ENCODE results near the gene NCL. TPM values are rescaled to one million over a fixed set of nuclear protein-coding genes. Genes with fewer than 3 reads are reported as not detected.
"Not testable (repeated sequence)": the region's sequence is repeated elsewhere in the genome, so short reads cannot be mapped to it uniquely, and the experiment has no call there.

NCL gene
- total RNA-seq, 1 experiment from 2014 or later, result 608 TPM

DNA sequence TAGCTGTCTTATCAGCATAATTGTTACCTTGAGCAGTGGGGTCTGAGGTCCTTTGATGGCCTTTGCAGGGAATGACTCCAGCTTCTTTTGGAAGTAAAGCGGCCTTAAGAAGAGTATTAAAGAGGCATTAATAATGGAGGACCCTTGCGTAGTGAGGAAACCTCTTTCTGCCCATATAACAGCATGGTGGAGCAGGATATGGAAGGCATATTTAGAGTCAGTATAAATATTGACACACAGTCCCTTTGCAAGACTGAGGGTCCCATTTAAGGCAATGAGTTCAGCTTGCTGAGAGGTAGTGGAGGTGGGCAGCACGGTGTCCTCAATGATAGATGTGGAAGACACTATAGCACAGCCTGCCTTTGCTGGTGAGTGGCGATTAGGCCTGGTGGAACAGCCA is 32.7 kb downstream of the NCL start:
- intact Hi-C loops (cut with micrococcal nuclease; ENCODE audit: unreplicated experiment), result no loop called here
- no peak overlapping the region for H3K4me3 ChIP-seq (ENCODE audit: low read depth, low read length)
- TF ChIP-seq, protein P1, sequence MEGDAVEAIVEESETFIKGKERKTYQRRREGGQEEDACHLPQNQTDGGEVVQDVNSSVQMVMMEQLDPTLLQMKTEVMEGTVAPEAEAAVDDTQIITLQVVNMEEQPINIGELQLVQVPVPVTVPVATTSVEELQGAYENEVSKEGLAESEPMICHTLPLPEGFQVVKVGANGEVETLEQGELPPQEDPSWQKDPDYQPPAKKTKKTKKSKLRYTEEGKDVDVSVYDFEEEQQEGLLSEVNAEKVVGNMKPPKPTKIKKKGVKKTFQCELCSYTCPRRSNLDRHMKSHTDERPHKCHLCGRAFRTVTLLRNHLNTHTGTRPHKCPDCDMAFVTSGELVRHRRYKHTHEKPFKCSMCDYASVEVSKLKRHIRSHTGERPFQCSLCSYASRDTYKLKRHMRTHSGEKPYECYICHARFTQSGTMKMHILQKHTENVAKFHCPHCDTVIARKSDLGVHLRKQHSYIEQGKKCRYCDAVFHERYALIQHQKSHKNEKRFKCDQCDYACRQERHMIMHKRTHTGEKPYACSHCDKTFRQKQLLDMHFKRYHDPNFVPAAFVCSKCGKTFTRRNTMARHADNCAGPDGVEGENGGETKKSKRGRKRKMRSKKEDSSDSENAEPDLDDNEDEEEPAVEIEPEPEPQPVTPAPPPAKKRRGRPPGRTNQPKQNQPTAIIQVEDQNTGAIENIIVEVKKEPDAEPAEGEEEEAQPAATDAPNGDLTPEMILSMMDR (IDR thresholded peaks at IDR 0.05; ENCODE audit: insufficient read depth in 1 of 2, low read depth in 1 of 2, low read length in 1 of 2, severe bottlenecking in 1 of 2, unreplicated experiment in 1 of 2), result no peak
- no peak for DNase-seq
- peaks cover 27% of the 10 kb centered on the region for H3K9me3 Mint-ChIP-seq (ENCODE audit: unreplicated experiment)
- no peaks in the 10 kb centered on the region for H3K36me3 Mint-ChIP-seq (ENCODE audit: insufficient read depth, unreplicated experiment)
- no peak overlapping the region for H3K4me3 Mint-ChIP-seq (ENCODE audit: unreplicated experiment)
- CTCF ChIA-PET, result no interaction called here
- H3K27me3 ChIP-seq (replicated peaks; ENCODE audit: control insufficient read depth, insufficient read depth, low read length), result no peaks in the 10 kb centered on the region
- no peak overlapping the region for H3K27ac Mint-ChIP-seq (ENCODE audit: unreplicated experiment)
- POLR2A ChIA-PET, result no interaction called here
- no peaks in the 10 kb centered on the region for H3K36me3 ChIP-seq (ENCODE audit: control insufficient read depth, insufficient read depth, low read length)
- H3K4me1 Mint-ChIP-seq (ENCODE audit: low read depth, unreplicated experiment), result no peaks in the 10 kb centered on the region
- no peaks in the 10 kb centered on the region for H3K9me3 ChIP-seq
- BruUV-seq (replicated peaks), result no TSS peak
- no peaks in the 10 kb centered on the region for H3K27me3 Mint-ChIP-seq (ENCODE audit: insufficient read depth, unreplicated experiment)
- no peaks in the 10 kb centered on the region for H3K4me1 ChIP-seq

DNA sequence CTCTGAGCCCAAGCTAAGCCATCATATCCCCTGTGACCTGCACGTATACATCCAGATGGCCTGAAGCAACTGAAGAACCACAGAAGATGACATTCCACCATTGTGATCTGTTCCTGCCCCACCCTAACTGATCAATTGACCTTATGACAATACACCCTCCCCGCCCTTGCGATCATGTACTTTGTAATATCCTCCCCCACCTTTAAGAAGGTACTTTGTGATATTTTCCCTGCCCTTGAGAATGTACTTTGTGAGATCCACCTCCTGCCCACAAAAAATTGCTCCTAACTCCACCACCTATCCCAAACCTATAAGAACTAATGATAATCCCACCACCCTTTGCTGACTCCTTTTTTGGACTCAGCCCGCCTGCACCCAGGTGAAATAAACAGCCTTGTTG is 33.8 kb downstream of the NCL start:
- H3K27me3 ChIP-seq (replicated peaks; ENCODE audit: control insufficient read depth, insufficient read depth, low read length); H3K4me1 Mint-ChIP-seq (ENCODE audit: low read depth, unreplicated experiment); H3K36me3 ChIP-seq (ENCODE audit: control insufficient read depth, insufficient read depth, low read length); H3K27me3 Mint-ChIP-seq (ENCODE audit: insufficient read depth, unreplicated experiment); H3K4me1 ChIP-seq; H3K27ac Mint-ChIP-seq (ENCODE audit: unreplicated experiment); CTCF ChIA-PET; POLR2A ChIA-PET; BruUV-seq (replicated peaks); DNase-seq; H3K9me3 ChIP-seq; intact Hi-C loops (cut with micrococcal nuclease; ENCODE audit: unreplicated experiment); H3K4me3 ChIP-seq (ENCODE audit: low read depth, low read length); H3K4me3 Mint-ChIP-seq (ENCODE audit: unreplicated experiment); H3K36me3 Mint-ChIP-seq (ENCODE audit: insufficient read depth, unreplicated experiment): not testable (repeated sequence)
- H3K9me3 Mint-ChIP-seq (ENCODE audit: unreplicated experiment), result peaks cover 27% of the 10 kb centered on the region

DNA sequence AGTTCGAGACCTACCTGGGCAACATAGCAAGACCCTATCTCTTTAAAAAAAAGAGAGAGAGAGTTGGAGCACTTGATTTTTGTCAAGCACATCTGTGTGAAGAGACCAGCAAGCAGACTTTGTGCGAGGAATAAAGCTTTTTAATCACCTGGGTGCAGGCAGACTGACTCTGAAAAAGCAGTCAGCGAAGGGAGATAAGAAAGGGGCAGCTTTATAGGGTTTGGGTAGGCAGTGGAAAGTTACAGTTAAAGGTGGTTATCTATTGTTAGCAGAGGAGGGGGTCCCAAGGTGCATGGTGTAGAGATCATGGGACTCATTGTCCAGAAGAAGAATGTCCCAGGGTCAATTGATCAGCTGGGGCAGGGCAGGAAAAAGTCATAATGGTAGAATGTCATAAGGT is 34.4 kb downstream of the NCL start:
- H3K4me3 ChIP-seq (ENCODE audit: low read depth, low read length), result no peak overlapping the region
- H3K36me3 Mint-ChIP-seq (ENCODE audit: insufficient read depth, unreplicated experiment), result no peaks in the 10 kb centered on the region
- TF ChIP-seq, protein P1 (IDR thresholded peaks at IDR 0.05; ENCODE audit: insufficient read depth in 1 of 2, low read depth in 1 of 2, low read length in 1 of 2, severe bottlenecking in 1 of 2, unreplicated experiment in 1 of 2), result no peak
- H3K4me1 Mint-ChIP-seq (ENCODE audit: low read depth, unreplicated experiment), result no peaks in the 10 kb centered on the region
- no peak for DNase-seq
- ChIA-PET POLR2A (no interaction called here), CTCF (no interaction called here)
- H3K4me1 ChIP-seq, result 0 out of 2 replicates have a peak, but pooled peaks cover 5% of the 10 kb centered on the region
- no peaks in the 10 kb centered on the region for H3K36me3 ChIP-seq (ENCODE audit: control insufficient read depth, insufficient read depth, low read length)
- no peaks in the 10 kb centered on the region for H3K27me3 ChIP-seq (replicated peaks; ENCODE audit: control insufficient read depth, insufficient read depth, low read length)
- no peaks in the 10 kb centered on the region for H3K27me3 Mint-ChIP-seq (ENCODE audit: insufficient read depth, unreplicated experiment)
- intact Hi-C loops (cut with micrococcal nuclease; ENCODE audit: unreplicated experiment), result no loop called here
- H3K4me3 Mint-ChIP-seq (ENCODE audit: unreplicated experiment), result no peak overlapping the region
- H3K9me3 Mint-ChIP-seq (ENCODE audit: unreplicated experiment), result peaks cover 27% of the 10 kb centered on the region
- H3K9me3 ChIP-seq, result no peaks in the 10 kb centered on the region
- BruUV-seq (replicated peaks), result no TSS peak
- no peak overlapping the region for H3K27ac Mint-ChIP-seq (ENCODE audit: unreplicated experiment)

DNA sequence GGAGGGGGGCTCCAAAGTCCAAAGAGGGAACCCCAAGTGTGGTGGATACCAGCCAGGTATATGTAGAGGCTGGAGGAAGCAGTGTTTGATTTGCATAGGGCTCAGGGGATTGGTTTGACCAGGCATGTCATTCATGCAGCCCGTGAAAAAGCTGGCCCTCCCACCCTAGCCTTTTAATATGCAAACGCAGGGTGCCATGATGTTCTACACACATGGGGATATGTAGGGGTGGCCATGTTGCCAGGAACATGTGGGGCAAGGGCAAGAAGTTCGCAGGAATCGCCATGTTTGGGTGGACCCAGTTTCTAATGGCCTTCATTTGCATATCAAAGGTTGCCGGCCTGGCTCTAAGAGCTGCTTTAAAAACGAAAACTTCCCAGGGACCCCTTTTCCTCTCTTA is 35.1 kb downstream of the NCL start:
- ChIA-PET CTCF (no interaction called here), POLR2A (no interaction called here)

More for the DNA sequence above, 35.1 kb downstream of the NCL start:
- no peak overlapping the region for H3K27ac Mint-ChIP-seq (ENCODE audit: unreplicated experiment)
- BruUV-seq (replicated peaks), result no TSS peak
- H3K36me3 Mint-ChIP-seq (ENCODE audit: insufficient read depth, unreplicated experiment), result no peaks in the 10 kb centered on the region
- Histone ChIP-seq H3K9me3 (no peaks in the 10 kb centered on the region), H3K4me3 (ENCODE audit: low read depth, low read length) (no peak overlapping the region), H3K4me1 (0 out of 2 replicates have a peak, but pooled peaks cover 5% of the 10 kb centered on the region), H3K36me3 (ENCODE audit: control insufficient read depth, insufficient read depth, low read length) (no peaks in the 10 kb centered on the region), H3K27me3 (replicated peaks; ENCODE audit: control insufficient read depth, insufficient read depth, low read length) (no peaks in the 10 kb centered on the region)
- no peaks in the 10 kb centered on the region for H3K4me1 Mint-ChIP-seq (ENCODE audit: low read depth, unreplicated experiment)
- intact Hi-C loops (cut with micrococcal nuclease; ENCODE audit: unreplicated experiment), result no loop called here
- H3K9me3 Mint-ChIP-seq (ENCODE audit: unreplicated experiment), result peaks cover 27% of the 10 kb centered on the region
- H3K4me3 Mint-ChIP-seq (ENCODE audit: unreplicated experiment), result no peak overlapping the region
- no peaks in the 10 kb centered on the region for H3K27me3 Mint-ChIP-seq (ENCODE audit: insufficient read depth, unreplicated experiment)
- TF ChIP-seq, protein P1 (IDR thresholded peaks at IDR 0.05; ENCODE audit: insufficient read depth in 1 of 2, low read depth in 1 of 2, low read length in 1 of 2, severe bottlenecking in 1 of 2, unreplicated experiment in 1 of 2), result no peak
- no peak for DNase-seq
